ENCODE results near the gene COMMD10.
A peak's percentile ranks its signal among the peaks of the same experiment; 100 is the strongest.

Gene COMMD10

GRCh38 chr5:116084871-116085715, at the start of gene COMMD10:
COMMD10 (plus strand) TSS chr5:116085025.
- peak within 1 kb of the TSS; percentile 74 for H3K4me3 Mint-ChIP-seq
- no peaks in the 10 kb centered on the region for H3K9me3 Mint-ChIP-seq
- ATAC-seq (ENCODE audit: low read depth) (peak; percentile 93), DNase-seq (ENCODE audit: low spot score in 2 of 2) (peak; percentile 80 to 84)
- no peaks in the 10 kb centered on the region for H3K27me3 Mint-ChIP-seq
- H3K4me1 Mint-ChIP-seq, result peaks cover 33% of the 10 kb centered on the region
- peak within 1 kb of the TSS; percentile 97 for H3K27ac Mint-ChIP-seq
- H3K36me3 Mint-ChIP-seq, result peaks cover 13% of the 10 kb centered on the region

- H3K9me3 Mint-ChIP-seq, result no peaks in the 10 kb centered on the region
- H3K36me3 Mint-ChIP-seq, result no peaks in the 10 kb centered on the region
- no peak for DNase-seq (ENCODE audit: low spot score in 2 of 2)
- peaks cover 53% of the 10 kb centered on the region for H3K4me1 Mint-ChIP-seq
- no peak for ATAC-seq (ENCODE audit: low read depth)
- no peaks in the 10 kb centered on the region for H3K27me3 Mint-ChIP-seq
- peak overlapping the region; percentile 35 for H3K27ac Mint-ChIP-seq
- H3K4me3 Mint-ChIP-seq, result no peak overlapping the region
Measured at GRCh38 chr5:116035123-116035522, 49.7 kb upstream of the COMMD10 start.

- no peaks in the 10 kb centered on the region for H3K36me3 Mint-ChIP-seq
- DNase-seq (ENCODE audit: low spot score in 2 of 2) (no peak), ATAC-seq (ENCODE audit: low read depth) (no peak)
- H3K27ac Mint-ChIP-seq, result peak overlapping the region; percentile 75
- H3K9me3 Mint-ChIP-seq, result no peaks in the 10 kb centered on the region
- H3K4me1 Mint-ChIP-seq, result peaks cover 49% of the 10 kb centered on the region
- H3K4me3 Mint-ChIP-seq, result no peak overlapping the region
- H3K27me3 Mint-ChIP-seq, result no peaks in the 10 kb centered on the region
Measured at GRCh38 chr5:116037236-116037822, 47.5 kb upstream of the COMMD10 start.

- Mint-ChIP-seq H3K27ac (peak overlapping the region; percentile 75), H3K4me1 (peaks cover 41% of the 10 kb centered on the region), H3K9me3 (no peaks in the 10 kb centered on the region), H3K27me3 (no peaks in the 10 kb centered on the region), H3K36me3 (no peaks in the 10 kb centered on the region), H3K4me3 (peak overlapping the region; percentile 57)
- ATAC-seq (ENCODE audit: low read depth) (peak; percentile 100), DNase-seq (ENCODE audit: low spot score in 2 of 2) (peak; percentile 54 to 59)
Measured at GRCh38 chr5:116038817-116039216, 46.0 kb upstream of the COMMD10 start.

- Mint-ChIP-seq H3K27ac (no peak overlapping the region), H3K27me3 (no peaks in the 10 kb centered on the region), H3K4me1 (peaks cover 21% of the 10 kb centered on the region), H3K9me3 (no peaks in the 10 kb centered on the region), H3K4me3 (no peak overlapping the region), H3K36me3 (no peaks in the 10 kb centered on the region)
- ATAC-seq (ENCODE audit: low read depth) (no peak), DNase-seq (ENCODE audit: low spot score in 2 of 2) (no peak)
Measured at GRCh38 chr5:116042375-116042774, 42.5 kb upstream of the COMMD10 start.

- no peak for ATAC-seq (ENCODE audit: low read depth)
- no peaks in the 10 kb centered on the region for H3K36me3 Mint-ChIP-seq
- H3K27ac Mint-ChIP-seq, result no peak overlapping the region
- DNase-seq (ENCODE audit: low spot score in 2 of 2), result no peak
- no peaks in the 10 kb centered on the region for H3K27me3 Mint-ChIP-seq
- H3K9me3 Mint-ChIP-seq, result no peaks in the 10 kb centered on the region
- no peak overlapping the region for H3K4me3 Mint-ChIP-seq
- H3K4me1 Mint-ChIP-seq, result peaks cover 6% of the 10 kb centered on the region
Measured at GRCh38 chr5:116044073-116044472, 40.8 kb upstream of the COMMD10 start.

- ATAC-seq (ENCODE audit: low read depth) (no peak), DNase-seq (ENCODE audit: low spot score in 2 of 2) (no peak)
- Mint-ChIP-seq H3K27me3 (no peaks in the 10 kb centered on the region), H3K36me3 (no peaks in the 10 kb centered on the region), H3K27ac (no peak overlapping the region), H3K4me3 (no peak overlapping the region), H3K9me3 (no peaks in the 10 kb centered on the region), H3K4me1 (no peaks in the 10 kb centered on the region)
Measured at GRCh38 chr5:116045821-116046220, 39.0 kb upstream of the COMMD10 start.

GRCh38 chr5:116046261-116046660, 38.6 kb upstream of the COMMD10 start:
- no peak overlapping the region for H3K27ac Mint-ChIP-seq
- H3K27me3 Mint-ChIP-seq, result no peaks in the 10 kb centered on the region
- DNase-seq (ENCODE audit: low spot score in 2 of 2) (no peak), ATAC-seq (ENCODE audit: low read depth) (no peak)
- H3K4me1 Mint-ChIP-seq, result no peaks in the 10 kb centered on the region
- H3K9me3 Mint-ChIP-seq, result no peaks in the 10 kb centered on the region
- H3K4me3 Mint-ChIP-seq, result no peak overlapping the region
- no peaks in the 10 kb centered on the region for H3K36me3 Mint-ChIP-seq

GRCh38 chr5:116046823-116047222, 38.0 kb upstream of the COMMD10 start:
- H3K36me3 Mint-ChIP-seq, result no peaks in the 10 kb centered on the region
- H3K27ac Mint-ChIP-seq, result no peak overlapping the region
- no peak for DNase-seq (ENCODE audit: low spot score in 2 of 2)
- no peaks in the 10 kb centered on the region for H3K9me3 Mint-ChIP-seq
- ATAC-seq (ENCODE audit: low read depth), result no peak
- H3K4me1 Mint-ChIP-seq, result no peaks in the 10 kb centered on the region
- no peak overlapping the region for H3K4me3 Mint-ChIP-seq
- no peaks in the 10 kb centered on the region for H3K27me3 Mint-ChIP-seq

- Mint-ChIP-seq H3K4me1 (peaks cover 4% of the 10 kb centered on the region), H3K9me3 (no peaks in the 10 kb centered on the region), H3K27ac (no peak overlapping the region), H3K4me3 (no peak overlapping the region), H3K27me3 (no peaks in the 10 kb centered on the region), H3K36me3 (no peaks in the 10 kb centered on the region)
- DNase-seq (ENCODE audit: low spot score in 2 of 2), result no peak
- ATAC-seq (ENCODE audit: low read depth), result peak; percentile 42
Measured at GRCh38 chr5:116058346-116058936, 26.4 kb upstream of the COMMD10 start.

GRCh38 chr5:116062352-116062751, 22.5 kb upstream of the COMMD10 start:
- no peaks in the 10 kb centered on the region for H3K9me3 Mint-ChIP-seq
- no peaks in the 10 kb centered on the region for H3K36me3 Mint-ChIP-seq
- DNase-seq (ENCODE audit: low spot score in 2 of 2) (no peak), ATAC-seq (ENCODE audit: low read depth) (no peak)
- H3K27me3 Mint-ChIP-seq, result peaks cover 1% of the 10 kb centered on the region
- no peak overlapping the region for H3K4me3 Mint-ChIP-seq
- peaks cover 4% of the 10 kb centered on the region for H3K4me1 Mint-ChIP-seq
- no peak overlapping the region for H3K27ac Mint-ChIP-seq

GRCh38 chr5:116063950-116064349, 20.9 kb upstream of the COMMD10 start:
- Mint-ChIP-seq H3K27me3 (peaks cover 1% of the 10 kb centered on the region), H3K9me3 (no peaks in the 10 kb centered on the region), H3K4me1 (no peaks in the 10 kb centered on the region), H3K36me3 (no peaks in the 10 kb centered on the region), H3K4me3 (no peak overlapping the region), H3K27ac (no peak overlapping the region)
- ATAC-seq (ENCODE audit: low read depth), result no peak
- DNase-seq (ENCODE audit: low spot score in 2 of 2), result no peak

GRCh38 chr5:116068028-116068632, 16.7 kb upstream of the COMMD10 start:
- peak; percentile 31 to 33 for DNase-seq (ENCODE audit: low spot score in 2 of 2)
- Mint-ChIP-seq H3K4me1 (no peaks in the 10 kb centered on the region), H3K9me3 (no peaks in the 10 kb centered on the region), H3K4me3 (no peak overlapping the region), H3K27me3 (peaks cover 1% of the 10 kb centered on the region), H3K27ac (no peak overlapping the region), H3K36me3 (no peaks in the 10 kb centered on the region)
- peak; percentile 63 for ATAC-seq (ENCODE audit: low read depth)

- Mint-ChIP-seq H3K27ac (no peak overlapping the region), H3K27me3 (peaks cover 1% of the 10 kb centered on the region), H3K36me3 (no peaks in the 10 kb centered on the region), H3K4me1 (peaks cover 9% of the 10 kb centered on the region), H3K9me3 (peaks cover under 1% of the 10 kb centered on the region), H3K4me3 (no peak overlapping the region)
- ATAC-seq (ENCODE audit: low read depth) (no peak), DNase-seq (ENCODE audit: low spot score in 2 of 2) (no peak)
Measured at GRCh38 chr5:116071211-116071610, 13.6 kb upstream of the COMMD10 start.

All from memory B cell (primary cell).